Measurements from ENCODE around the gene IFNB1. TPM values are rescaled to one million over a fixed set of nuclear protein-coding genes. Genes with fewer than 3 reads are reported as not detected.

Gene IFNB1
- total RNA-seq, result not detected

- H3K27me3 ChIP-seq, result no peaks in the 10 kb centered on the region
- WGBS, result 91% methylated on average over 3 of the region's 3 CpGs
Observed at GRCh38 chr9:21077781-21078180, at the start of gene IFNB1. IFNB1 (minus strand) TSS chr9:21077942; CDS start chr9:21077869, 73 bp downstream.

GRCh38 chr9:21121595-21122251 is 44.0 kb upstream of the IFNB1 start:
- Histone ChIP-seq H3K4me3 (no peak overlapping the region), H3K9me3 (no peaks in the 10 kb centered on the region), H3K27ac (replicated peaks in 1 of 4) (no peak overlapping the region), H3K4me1 (no peaks in the 10 kb centered on the region), H3K36me3 (no peaks in the 10 kb centered on the region), H3K27me3 (no peaks in the 10 kb centered on the region)
- no peak for DNase-seq (ENCODE audit: extremely low spot score)
- WGBS, result 74% methylated on average over 4 of the region's 4 CpGs
- intact Hi-C loops (cut with DNase I), result no loop called here
- TF ChIP-seq POLR2A (IDR thresholded peaks at IDR 0.05; ENCODE audit: low read depth), result no peak
- no peak for TF ChIP-seq POLR2AphosphoS5 (IDR thresholded peaks at IDR 0.05)
- TF ChIP-seq, protein P1, sequence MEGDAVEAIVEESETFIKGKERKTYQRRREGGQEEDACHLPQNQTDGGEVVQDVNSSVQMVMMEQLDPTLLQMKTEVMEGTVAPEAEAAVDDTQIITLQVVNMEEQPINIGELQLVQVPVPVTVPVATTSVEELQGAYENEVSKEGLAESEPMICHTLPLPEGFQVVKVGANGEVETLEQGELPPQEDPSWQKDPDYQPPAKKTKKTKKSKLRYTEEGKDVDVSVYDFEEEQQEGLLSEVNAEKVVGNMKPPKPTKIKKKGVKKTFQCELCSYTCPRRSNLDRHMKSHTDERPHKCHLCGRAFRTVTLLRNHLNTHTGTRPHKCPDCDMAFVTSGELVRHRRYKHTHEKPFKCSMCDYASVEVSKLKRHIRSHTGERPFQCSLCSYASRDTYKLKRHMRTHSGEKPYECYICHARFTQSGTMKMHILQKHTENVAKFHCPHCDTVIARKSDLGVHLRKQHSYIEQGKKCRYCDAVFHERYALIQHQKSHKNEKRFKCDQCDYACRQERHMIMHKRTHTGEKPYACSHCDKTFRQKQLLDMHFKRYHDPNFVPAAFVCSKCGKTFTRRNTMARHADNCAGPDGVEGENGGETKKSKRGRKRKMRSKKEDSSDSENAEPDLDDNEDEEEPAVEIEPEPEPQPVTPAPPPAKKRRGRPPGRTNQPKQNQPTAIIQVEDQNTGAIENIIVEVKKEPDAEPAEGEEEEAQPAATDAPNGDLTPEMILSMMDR (IDR thresholded peaks at IDR 0.05), result no peak
- no peak for TF ChIP-seq EP300 (IDR thresholded peaks at IDR 0.05)

More at GRCh38 chr9:21077781-21078180, at the start of gene IFNB1:
- H3K27ac ChIP-seq (replicated peaks in 1 of 4), result no peak within 1 kb of the TSS
- no peaks in the 10 kb centered on the region for H3K36me3 ChIP-seq
- no peak for TF ChIP-seq EP300 (IDR thresholded peaks at IDR 0.05)
- TF ChIP-seq POLR2AphosphoS5 (IDR thresholded peaks at IDR 0.05), result no peak
- TF ChIP-seq POLR2A (IDR thresholded peaks at IDR 0.05; ENCODE audit: low read depth), result no peak
- TF ChIP-seq, protein P1 (IDR thresholded peaks at IDR 0.05), result no peak
- H3K4me1 ChIP-seq, result peaks cover 0 to 13% (median 0%) of the 10 kb centered on the region in 4 donors
- no peak for DNase-seq (ENCODE audit: extremely low spot score)
- intact Hi-C loops (cut with DNase I), result no loop called here
- H3K4me3 ChIP-seq, result no peak within 1 kb of the TSS
- no peaks in the 10 kb centered on the region for H3K9me3 ChIP-seq

DNA sequence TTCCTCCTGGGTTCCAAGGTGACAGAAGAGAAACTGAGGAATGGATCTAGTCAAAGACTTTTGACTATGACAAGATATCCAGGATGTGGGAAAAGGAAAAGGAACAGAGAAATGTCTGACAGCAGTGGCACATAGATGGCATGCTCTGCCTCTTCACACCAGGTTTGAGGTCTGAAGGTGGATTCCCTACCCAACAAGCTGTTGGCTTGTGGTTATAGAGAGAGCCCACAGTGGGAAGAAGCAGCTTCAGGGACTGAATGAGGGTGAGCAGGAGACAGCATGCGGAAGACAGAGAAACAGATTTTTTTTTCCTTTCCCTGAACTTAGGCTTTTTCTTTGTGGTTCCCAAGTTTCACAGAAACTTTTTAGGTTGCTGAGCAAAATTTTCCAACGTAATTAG is 43.3 kb upstream of the IFNB1 start:
- no peaks in the 10 kb centered on the region for H3K4me1 ChIP-seq
- no peak overlapping the region for H3K27ac ChIP-seq (replicated peaks in 1 of 4)
- no peak for DNase-seq (ENCODE audit: extremely low spot score)
- H3K4me3 ChIP-seq, result no peak overlapping the region
- TF ChIP-seq, protein P1 (IDR thresholded peaks at IDR 0.05), result no peak
- no peak for TF ChIP-seq EP300 (IDR thresholded peaks at IDR 0.05)
- no peak for TF ChIP-seq POLR2A (IDR thresholded peaks at IDR 0.05; ENCODE audit: low read depth)
- TF ChIP-seq POLR2AphosphoS5 (IDR thresholded peaks at IDR 0.05), result no peak
- intact Hi-C loops (cut with DNase I), result no loop called here
- H3K9me3 ChIP-seq, result no peaks in the 10 kb centered on the region
- 90% methylated on average over 2 of the region's 2 CpGs for WGBS
- H3K36me3 ChIP-seq, result no peaks in the 10 kb centered on the region
- no peaks in the 10 kb centered on the region for H3K27me3 ChIP-seq

DNA sequence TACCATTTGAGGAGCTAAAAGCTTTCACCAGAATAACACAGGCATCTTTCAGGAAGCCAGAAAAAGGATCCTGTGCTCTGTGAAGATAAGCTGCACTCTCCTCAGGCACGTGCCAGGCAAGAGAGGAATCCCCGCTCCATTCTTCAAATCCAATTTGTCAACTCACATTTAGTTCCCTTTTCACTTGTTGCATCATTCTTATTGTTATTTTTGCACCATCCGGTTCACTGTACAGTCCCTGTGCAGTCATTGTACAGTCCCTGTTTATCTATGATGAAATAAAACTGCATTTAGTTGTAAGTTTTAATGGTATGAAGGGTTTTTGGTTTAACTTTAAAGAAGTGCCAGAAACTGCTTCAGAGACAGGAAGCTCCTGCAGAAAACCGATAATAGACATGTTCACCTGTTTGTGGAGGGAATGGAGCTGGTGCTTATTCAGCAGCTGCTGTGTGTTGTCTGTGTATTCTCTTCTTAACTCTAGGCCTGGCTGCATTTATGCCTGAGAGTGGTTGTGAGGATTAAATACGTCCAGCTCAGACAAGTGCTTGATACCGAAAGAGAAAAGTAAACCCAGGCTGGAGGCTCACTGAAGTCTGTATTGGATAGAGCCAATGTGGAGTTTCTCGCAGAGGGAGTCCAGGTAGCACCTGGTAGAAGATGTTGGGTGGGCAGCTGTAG is 41.5 kb upstream of the IFNB1 start:
- Histone ChIP-seq H3K4me1 (no peaks in the 10 kb centered on the region), H3K4me3 (no peak overlapping the region), H3K27ac (replicated peaks in 1 of 4) (no peak overlapping the region), H3K36me3 (no peaks in the 10 kb centered on the region), H3K27me3 (no peaks in the 10 kb centered on the region), H3K9me3 (no peaks in the 10 kb centered on the region)
- DNase-seq (ENCODE audit: extremely low spot score), result no peak
- intact Hi-C loops (cut with DNase I), result loop anchor here (10.0 kb wide), 1 partner anchor 764 kb away; no protein-coding TSS in a partner anchor
- WGBS, result 69% methylated on average over 7 of the region's 7 CpGs
- TF ChIP-seq POLR2AphosphoS5 (IDR thresholded peaks at IDR 0.05) (no peak), POLR2A (IDR thresholded peaks at IDR 0.05; ENCODE audit: low read depth) (no peak), EP300 (IDR thresholded peaks at IDR 0.05) (no peak)
- TF ChIP-seq, protein P1 (IDR thresholded peaks at IDR 0.05), result no peak

Measured in esophagus muscularis mucosa (tissue), 4 donors.